Measurements from ENCODE around the gene RFT1.
A peak's percentile ranks its signal among the peaks of the same experiment; 100 is the strongest.

RFT1 gene

DNA sequence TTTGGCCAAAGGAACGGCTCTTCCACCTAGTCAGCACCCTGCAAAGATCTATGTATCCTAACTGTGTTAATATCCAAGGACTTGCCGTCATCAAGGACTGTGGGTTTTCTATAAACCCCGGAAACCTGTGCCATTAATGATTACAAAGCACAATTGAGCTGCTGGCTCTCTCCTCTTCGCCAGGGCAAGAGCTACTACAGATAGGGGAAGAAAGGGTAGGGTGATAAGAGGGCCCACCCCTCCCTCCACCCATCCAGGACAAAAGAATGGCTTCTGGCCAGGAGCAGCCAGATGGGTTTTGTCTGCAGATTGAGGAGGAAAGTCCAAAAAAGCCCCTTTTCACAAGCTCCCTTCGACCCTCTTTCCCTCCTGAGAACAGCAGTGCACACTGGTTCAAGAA, 9.9 kb downstream of the RFT1 start:
- no peak for DNase-seq

DNA sequence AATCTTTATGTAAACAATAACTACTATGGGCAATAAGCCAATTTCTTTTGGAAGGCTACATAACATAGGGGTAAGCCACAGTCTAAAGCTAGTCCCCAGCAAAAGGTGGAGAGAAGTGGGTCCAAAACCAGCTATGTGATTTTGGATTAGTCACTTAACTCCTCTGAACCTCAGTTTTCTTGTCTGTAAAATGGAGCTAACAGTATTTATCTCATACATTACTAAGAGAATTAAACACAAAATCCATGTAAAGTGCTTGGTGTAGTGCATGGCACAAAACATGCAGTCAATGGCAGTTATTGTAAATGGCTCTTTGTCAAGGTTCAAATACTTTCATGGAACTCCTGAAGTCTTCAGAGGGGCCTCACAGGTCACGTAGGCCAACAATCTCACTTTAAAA, 13.3 kb downstream of the RFT1 start:
- no peak for DNase-seq

DNA sequence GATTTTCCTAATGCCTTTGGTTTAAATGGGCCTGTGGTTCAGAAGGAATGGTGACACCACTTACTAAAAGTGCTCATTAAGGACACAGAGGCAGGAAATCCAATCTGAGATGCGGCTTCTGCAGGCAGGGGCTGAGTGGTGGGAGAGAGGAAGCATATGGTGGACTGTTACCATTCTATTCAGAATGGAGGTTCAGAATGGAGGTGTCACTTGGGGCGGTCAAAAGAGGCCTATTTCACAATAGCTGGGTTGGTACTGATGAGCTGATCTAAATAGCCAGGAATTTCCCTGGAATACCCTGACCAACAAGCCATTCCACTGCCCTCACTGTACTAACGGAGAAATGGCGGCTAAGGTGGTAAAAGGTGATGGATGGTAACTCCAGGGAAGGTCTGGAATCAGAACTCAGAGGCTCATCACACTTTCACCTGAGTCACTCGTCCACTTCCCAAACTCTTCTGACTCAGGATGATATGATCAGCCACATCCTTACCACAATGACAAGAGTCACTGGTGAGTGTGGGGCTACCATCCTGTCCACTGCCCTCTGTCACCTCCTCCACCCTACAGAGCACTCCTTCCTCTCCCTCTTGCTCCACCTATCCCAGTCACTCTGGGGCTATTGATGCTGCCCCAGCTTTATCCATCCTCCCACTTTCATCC, 15.7 kb downstream of the RFT1 start:
- peak; percentile 49 for DNase-seq

DNA sequence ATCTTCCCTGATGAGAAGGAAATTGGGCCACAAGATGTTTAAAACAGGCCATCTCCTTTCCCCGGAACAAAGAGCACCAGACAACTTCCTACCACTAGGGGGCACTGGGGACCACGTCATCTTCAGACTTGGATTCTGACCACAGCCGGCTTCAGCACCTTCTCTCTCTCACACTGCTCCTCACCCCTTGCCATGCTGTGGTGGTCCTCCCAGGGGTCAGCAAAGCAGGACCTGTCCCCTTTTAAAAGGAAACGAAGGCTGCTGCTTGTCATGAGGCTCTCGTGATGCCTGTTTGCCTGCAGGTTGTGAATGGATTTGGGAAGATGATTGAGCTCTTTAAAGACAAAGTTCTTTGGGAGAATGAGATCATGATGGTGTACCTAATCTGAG, 16.2 kb downstream of the RFT1 start:
- DNase-seq, result peak; percentile 77

DNA sequence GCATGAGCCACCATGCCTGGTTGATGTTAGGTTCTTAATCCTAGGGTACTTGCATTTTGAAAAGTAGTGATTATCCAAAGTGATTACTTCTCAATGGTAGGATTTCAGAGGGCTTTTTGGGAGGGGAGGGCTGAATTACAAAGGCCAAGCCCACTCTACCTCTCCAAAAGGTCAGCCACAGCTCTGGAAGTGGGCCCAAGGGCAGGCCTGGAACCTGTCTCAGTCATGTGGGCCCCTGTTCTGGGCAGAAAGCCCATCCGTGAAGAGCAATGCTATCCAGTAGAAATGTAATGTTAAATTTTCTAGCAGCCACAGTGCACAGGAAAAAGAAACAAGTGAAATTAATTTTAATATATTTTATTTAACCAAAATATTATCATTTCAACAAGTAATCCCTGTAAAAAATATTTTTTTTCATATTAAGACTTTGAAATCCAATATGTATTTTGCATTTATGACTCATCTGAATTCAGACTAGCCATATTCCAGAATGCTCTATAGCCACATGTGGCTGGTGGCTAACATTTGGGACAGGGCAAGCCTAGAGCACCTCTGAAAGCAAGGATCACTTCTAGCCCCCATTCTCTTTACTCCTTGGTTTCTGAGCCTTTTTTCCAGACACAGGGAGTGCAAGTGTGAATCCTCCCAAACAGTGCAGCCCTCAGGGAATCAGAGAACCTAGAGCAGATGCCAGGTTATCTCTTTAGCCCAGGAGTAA, 16.8 kb downstream of the RFT1 start:
- no peak for DNase-seq

DNA sequence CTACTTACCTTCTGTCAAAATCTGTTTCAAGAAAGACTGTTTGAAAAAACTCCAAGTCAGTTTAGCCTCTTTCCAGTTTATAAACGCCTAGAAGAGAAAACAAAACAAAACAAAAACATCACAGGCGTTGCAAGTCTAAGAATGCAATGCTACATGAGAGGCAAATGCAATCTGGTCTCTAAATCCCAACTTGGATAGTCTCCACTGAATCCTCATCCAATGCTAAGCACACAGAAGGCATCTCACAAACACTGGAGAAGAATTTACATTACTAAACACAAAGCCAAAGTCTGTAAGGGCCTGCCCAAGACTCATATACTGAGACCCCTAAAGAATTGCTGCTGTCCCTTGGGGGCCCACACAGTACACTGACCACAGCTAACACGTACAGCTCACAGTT, 18.4 kb downstream of the RFT1 start:
- no peak for DNase-seq

DNA sequence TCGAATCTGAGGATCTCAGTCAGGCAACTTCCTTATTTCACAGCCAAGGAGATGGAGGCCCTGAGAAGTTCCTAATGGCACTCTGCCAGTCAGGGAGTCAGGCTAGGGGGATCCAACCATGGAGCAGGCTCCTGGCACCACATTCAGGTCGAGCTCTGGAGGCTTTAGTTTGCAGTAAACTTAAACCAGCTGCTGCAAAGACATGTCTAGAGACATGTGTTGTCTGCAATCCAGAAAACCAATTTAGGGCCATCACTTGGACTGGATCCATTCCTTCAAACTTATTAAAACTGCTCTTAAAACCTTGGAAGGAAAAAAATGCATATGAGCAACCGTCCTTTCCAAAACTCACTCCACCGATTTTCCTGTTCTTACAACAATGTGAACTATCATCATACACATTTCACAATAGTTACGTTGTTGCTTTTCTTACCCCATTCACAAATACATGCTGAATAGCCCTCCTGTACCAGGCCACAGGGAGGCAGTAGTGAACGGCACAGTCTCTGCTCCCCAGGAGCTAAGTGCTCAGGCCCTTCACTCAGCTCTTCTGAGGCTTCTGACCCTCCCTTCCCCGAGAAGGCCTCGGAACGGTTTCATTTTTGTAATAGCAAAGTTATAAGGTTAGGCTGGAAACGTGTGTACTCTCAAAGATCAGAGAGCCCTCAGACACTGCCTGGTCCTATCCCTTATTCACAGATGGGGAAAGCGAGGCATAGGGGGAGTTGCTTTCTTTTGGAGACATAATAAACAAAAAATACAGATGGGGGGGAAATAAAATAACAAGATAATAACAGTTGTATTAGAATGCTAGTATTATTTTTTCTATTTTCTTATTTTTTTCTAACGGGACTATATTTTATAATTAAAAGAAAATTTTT, 20.1 kb downstream of the RFT1 start:
- DNase-seq, result peak; percentile 57

DNA sequence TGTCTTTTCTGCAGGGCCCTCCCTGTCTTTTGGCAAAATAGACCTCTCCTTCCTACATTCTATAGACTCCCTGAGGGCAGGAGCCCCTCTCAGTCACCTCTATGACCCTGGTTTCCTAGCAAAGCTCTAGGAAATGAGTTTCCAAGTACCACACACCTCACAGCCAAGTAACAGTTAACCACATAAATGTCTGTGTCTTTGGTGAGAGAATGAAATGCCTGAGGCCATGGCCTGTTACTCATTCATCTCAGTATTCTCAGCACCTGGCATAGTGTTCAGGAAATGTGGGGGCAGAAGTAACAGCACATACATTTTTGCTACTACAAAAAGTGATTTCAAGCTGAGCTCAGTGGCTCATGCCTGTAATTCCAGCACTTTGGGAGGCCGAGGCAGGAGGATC, 21.0 kb downstream of the RFT1 start:
- peak; percentile 87 for DNase-seq

DNA sequence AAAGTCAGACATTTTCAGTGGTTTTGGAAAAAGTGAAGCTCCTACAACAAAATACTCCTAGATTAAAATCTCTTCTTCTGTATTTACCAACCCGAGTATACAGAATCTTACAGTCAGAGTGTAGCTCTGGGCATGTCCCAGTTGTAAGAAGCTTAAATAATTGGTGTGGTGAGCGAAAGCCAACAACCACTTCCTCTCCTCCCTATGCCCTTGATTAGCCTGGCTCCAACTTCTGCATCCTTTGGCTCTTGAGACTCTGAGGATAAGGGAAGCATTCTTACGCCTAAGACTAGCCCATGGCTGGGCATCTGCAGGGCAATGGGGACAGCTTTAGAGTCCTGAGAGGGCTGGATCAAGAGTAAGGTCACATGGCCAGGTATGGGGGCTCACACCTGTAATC, 25.5 kb downstream of the RFT1 start:
- no peak for DNase-seq

DNA sequence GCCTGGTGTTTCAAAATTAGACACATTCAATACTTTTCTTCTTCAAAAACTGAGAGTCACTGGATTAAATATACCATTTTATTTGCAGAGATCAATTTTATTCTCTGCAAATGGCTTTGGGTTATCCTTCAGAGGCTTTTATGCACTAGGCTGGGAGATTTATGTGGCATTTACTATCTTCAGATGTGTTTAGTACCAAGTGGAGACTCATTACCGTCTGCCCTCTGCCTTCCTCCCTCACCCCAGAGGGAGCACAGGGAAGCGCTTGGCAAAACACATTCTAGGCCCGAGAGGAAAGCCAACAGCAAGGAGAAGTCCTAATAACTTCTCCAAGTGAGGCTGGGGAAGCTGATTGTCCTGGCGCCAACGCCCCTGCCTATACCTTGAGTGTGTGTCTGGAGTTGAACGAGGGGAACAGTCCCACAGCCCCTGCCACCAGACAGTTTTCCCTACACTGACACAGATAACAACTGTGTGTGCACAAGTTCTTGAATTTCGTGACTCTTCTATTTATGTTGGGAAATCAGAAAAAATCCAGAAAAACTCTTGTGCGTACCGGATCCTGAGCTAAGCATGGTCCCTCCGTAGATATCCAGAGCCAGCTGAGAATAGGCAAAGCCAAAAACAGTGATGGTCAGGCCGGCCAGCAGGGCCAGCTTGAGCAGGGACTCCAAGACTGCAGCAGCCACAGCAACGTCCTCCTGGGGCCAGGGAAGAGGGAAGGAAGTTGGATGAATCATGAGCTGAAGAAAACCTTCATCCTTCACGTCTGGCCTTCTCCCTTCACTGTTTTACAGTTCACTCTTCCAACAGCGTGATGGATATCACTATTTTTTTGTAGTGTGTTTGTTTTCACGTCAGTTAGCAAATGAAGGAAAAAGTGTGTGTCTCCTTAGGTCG, 26.6 kb downstream of the RFT1 start:
- DNase-seq, result no peak

DNA sequence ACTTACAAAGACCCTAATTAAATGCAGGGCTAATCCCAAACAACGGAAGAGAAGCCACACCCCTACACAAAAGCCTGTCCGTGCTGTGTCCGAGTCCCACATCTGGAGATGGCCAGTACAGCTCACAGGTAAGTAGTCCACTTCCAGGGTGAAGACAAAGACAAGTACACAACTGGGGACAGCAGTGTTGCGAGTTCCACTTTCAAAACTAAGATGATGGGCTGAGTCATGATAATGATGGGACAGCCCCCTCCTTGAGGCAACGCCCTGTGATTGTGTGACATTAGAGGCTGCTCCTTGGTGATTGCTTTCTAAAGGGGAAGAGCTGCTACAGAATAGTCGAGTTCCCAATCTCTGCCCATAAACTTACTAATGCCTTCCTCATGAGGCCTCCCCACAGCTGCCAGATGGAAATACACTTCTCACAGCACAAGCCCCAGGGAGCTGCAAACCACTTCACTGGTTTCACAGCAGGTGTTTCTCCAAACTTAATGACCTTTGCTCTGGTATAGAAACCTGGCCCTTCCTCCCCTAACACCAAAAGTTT, 27.6 kb downstream of the RFT1 start:
- no peak for DNase-seq

DNA sequence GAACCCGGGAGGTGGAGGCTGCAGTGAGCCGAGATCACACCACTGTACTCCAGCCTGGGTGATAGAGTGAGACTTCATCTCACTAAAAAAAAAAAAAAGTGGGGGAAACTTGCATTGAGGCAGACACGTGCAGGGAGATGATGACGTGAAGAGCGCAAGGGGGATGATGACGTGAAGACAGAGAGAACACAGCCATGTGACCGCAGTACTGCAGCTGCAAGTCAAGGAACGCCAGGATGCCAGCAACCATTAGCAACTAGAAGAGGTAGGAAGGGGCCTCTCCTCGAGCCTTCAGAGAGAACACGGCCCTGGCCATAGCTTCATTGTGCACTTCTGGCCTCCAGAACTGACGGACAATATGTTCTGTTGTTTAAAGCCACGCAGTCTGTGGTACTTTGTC, 28.3 kb downstream of the RFT1 start:
- DNase-seq, result no peak

DNA sequence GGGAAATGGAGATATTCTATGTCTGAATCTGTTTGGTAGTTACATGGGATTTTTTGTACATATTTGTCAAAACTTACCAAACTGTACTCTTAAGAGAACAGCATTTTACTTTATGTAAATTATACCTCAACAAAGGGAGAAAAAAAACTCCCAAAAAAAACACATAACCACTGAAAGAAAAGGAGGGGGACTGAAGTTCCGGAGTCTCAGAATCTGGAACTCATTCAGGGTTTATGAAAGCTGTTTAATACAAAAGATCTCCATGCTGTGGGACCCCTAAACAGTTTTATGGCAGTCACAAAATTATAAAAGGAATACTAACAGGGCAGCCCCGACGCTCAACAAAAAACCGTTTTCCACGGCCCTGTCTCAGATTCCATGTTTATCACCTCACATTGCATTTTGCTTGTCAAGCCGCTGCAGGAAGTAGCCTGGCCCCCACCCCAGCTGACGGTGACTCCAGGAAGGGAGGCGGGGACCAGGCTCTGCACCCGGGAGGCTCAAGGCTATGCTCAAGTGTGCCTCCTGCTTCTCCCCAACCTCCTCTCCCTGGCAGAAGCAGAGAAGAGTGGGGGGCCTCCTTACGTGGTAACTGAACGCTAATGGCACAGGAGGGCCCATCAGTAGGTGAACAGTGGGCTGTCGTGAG, 29.3 kb downstream of the RFT1 start:
- no peak for DNase-seq

DNA sequence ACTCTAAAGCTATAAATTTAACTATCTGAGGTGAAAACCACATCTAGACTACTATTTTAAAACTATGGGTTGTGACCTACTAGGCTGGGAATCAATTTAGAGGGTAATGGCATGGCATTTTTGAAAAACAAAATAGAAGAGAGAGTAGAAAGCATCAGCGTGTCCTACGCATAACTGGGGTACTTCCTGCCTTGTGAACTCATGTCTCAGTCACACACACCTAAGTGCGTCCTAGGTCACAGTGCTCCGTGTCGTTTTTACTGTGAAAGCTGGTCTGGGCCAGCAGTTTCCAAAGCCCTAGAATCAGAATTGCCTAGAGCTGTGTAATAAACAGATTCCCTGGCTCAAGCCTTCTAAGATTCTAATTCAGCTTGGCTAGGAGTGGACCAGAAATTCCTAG, 32.3 kb downstream of the RFT1 start:
- no peak for DNase-seq

DNA sequence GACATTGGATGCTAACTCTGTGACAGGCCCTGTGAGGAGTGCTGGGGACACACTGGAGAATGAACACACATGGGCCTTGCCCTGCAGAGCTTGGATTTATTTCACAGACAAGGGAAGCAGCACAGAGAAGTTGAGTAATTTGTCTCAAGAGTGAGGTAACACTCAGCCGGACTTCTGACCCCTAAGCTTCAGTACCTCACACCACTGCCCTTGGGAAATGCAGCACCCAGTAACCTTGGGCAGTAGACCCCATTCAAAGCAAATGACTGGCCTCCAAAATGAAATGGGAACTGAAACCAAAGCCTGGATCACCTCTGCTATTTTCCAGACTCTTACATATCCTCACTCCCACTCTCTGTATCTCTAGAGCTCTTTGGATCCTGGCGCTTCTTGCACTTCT, 37.3 kb downstream of the RFT1 start:
- DNase-seq, result no peak

DNA sequence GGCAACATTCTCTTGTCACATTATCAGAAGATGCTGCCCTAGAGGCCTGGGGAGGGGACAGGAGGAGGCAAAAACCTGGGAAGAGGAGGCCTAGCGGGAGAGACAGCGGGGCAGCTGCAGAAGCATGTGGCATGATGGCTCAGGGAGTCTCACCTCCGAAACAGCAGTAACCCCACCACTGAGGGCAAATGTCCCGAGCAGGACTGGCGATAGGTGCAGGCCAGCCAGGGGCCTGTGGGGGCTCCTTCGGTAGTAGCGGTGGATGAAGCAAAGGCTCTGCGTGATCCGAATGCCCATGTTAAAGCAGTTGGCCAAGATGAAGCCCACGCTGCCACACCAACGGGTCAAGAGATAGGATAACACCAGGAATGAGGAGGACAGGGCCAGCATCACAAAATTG, 38.0 kb downstream of the RFT1 start:
- DNase-seq, result no peak

DNA sequence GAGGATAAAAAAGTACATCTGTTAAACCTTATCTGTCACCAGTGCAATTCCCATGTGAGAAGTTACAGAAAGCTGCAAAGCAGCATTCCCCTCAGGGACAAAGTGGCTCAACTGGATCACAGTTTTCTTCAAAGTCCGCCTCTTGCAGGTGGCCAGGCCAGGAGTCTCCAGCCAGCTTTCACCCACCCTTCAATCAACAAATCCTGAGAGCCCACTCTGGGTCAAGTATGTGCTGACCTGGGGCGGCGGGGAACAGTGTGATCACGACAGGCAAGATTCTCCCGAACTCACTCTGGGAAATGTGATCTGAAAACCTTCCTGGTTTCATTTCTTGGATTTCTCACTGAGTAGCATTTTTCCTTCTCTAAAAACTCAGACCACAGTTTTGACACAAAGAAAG, 39.2 kb downstream of the RFT1 start:
- no peak for DNase-seq

DNA sequence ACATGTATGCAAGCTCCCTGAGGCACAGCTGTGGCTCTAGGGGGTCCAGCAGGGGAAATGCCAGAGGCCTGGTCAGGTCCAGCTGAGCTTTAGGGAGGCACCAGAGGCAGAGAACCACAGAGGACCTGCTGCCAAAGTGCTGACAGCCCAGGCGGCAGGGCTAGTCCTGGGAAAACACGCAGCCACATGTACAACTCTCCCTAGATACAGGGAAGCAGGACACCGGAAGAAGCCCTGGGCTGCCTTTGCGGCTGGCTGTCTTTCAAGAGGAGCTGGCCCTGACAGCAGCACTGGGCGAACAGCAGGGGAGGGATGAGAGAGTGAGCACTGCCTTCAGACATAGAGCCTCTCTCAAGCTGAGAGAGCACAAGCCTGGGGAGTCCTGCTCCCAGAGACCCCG, 40.7 kb downstream of the RFT1 start:
- DNase-seq, result no peak

DNA sequence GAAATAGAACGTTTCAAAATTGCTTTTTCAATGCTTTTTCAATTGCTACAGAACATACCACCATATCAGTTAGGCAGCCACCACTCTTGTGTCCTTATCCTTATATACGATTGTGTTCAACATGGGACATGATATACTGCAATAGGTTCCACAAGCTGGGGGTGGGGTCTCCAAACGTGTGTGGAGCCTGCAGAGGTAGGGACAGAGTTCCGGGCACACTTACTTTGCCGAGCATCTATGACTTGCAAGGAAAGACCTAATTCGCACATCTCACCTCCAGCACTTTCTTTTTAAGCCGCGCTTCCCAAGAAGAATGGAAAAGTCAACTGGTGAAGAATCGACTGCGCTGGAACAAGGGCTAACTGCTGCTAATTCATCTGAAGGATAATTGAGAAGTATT, 44.8 kb downstream of the RFT1 start:
- DNase-seq, result no peak

DNA sequence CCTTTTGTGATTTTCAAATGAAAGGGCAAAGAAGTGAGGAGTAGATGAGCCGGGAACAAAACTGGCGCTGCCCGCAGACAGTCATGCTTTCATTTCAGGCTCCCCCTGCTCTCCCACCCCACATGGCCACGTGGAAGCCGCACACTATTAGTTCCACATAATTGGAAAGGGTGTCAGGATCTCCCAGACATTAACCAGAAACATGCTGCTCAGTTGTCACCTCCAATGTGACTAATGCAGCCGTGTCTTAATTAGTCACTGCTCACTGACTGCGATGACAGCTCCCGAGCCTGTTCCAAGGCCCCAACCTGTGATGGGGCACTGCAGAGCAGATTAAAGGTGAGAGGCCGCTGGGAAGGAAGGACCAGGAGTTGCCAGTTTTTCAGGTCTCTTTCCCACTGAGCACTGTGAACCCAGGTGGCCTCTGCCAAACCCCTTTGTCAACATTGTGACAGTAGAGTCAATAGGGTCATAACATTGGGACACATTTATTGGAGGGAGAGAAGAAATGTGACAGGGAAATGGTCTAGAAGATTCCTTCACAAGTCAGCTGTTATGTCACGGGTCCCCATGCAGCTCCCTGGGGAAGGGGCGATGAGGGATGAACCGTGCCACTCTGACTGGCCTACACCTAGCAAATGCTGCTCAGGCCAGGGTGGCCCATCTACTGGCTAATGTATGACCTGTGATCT, 45.8 kb downstream of the RFT1 start:
- no peak for DNase-seq

DNA sequence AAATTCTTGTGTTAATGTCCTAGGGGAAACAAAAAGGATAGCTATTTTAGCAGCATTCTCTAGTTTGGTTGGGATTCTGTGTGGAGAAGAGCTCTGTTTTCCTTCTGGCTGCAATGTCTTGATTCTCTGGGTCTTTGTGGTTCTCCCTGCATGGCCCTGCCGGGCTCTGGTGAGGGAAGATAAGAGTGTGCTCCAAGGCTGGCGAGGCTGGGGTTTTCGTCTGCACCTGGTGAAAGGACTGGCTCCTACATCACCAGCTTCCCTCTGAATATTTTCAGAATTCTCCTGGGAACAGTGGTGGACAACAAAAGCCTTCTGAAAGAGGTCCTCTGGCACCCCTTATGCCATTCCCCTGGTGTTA, 46.3 kb downstream of the RFT1 start:
- no peak for DNase-seq

DNA sequence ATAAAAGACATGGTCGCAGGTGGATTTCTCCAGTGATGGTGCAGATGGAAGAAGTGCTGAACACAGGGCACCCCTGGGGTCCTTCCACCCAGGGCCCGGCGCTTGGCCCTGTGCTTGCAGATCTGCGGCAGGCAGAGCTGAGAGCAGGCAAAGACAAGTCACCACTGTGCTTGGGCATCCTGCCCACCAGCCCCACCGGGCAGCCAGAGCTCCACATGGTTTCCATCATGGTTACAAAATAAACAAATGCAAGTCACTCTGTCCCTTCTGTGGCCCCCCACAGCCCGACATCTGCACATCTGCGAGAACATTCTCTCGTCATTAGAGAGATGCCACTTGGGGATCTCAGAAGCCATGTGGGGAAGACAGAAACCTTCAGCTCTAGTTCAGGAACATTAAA, 46.7 kb downstream of the RFT1 start:
- peak; percentile 25 for DNase-seq

Measured in EL (cell line).